ENCODE data around the gene CTF1. TPM values are rescaled to one million over a fixed set of nuclear protein-coding genes. Genes with fewer than 3 reads are reported as not detected.

CTF1 gene
- total and polyA plus RNA-seq, 10 of the 15 experiments (the other 5 are each of a cell fraction or from before 2014, with no cell fraction given), result 0.04 to 0.46 (median 0.11) TPM; not detected in 3

GRCh38 chr16:30949650-30950515 is 53.5 kb downstream of the CTF1 start (continued):
- no peak for TF ChIP-seq SUZ12 (IDR thresholded peaks at IDR 0.05; ENCODE audit: unreplicated experiment)
- peak; percentile 51 for TF ChIP-seq SMAD1 (IDR thresholded peaks at IDR 0.05; ENCODE audit: low read depth, partially characterized antibody)
- 0 out of 2 replicates have a peak, but pooled peaks have one; percentile 50 for TF ChIP-seq TCF12 (IDR thresholded peaks at IDR 0.05; ENCODE audit: low read depth, low read length)
- TF ChIP-seq, protein P1, sequence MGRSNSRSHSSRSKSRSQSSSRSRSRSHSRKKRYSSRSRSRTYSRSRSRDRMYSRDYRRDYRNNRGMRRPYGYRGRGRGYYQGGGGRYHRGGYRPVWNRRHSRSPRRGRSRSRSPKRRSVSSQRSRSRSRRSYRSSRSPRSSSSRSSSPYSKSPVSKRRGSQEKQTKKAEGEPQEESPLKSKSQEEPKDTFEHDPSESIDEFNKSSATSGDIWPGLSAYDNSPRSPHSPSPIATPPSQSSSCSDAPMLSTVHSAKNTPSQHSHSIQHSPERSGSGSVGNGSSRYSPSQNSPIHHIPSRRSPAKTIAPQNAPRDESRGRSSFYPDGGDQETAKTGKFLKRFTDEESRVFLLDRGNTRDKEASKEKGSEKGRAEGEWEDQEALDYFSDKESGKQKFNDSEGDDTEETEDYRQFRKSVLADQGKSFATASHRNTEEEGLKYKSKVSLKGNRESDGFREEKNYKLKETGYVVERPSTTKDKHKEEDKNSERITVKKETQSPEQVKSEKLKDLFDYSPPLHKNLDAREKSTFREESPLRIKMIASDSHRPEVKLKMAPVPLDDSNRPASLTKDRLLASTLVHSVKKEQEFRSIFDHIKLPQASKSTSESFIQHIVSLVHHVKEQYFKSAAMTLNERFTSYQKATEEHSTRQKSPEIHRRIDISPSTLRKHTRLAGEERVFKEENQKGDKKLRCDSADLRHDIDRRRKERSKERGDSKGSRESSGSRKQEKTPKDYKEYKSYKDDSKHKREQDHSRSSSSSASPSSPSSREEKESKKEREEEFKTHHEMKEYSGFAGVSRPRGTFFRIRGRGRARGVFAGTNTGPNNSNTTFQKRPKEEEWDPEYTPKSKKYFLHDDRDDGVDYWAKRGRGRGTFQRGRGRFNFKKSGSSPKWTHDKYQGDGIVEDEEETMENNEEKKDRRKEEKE (IDR thresholded peaks at IDR 0.05), result no peak
- peak; percentile 42; the same call in 1 of the 2 replicates for TF ChIP-seq ZBTB40 (IDR thresholded peaks at IDR 0.05; ENCODE audit: borderline replicate concordance)

All from GM12878 (cell line).